SK-N-SH (cell line): ENCODE data around the gene NDUFV2. TPM values are rescaled to one million over a fixed set of nuclear protein-coding genes. Genes with fewer than 3 reads are reported as not detected.

Source experiments
- CTCF ChIA-PET: fragments of 300-600, 350-600 bp; formaldehyde crosslinking; extraction: SDS; loops from one replicate; lab custom pipeline; 2021; lab: Yijun Ruan, JAX
- POLR2A ChIA-PET: fragments of 350-600 bp; sonication (Branson Sonifier 250); formaldehyde crosslinking; extraction: SDS; loops from one replicate; lab custom pipeline; 2020; ENCODE audit warnings: antibody characterized with exemption, inconsistent platforms; lab: Yijun Ruan, JAX
- DNase-seq: peaks from one replicate; pipeline ENCODE4 v3.0.0; 2012
- H2AFZ ChIP-seq: fragments of 200-600 bp; sonication (generic); 2 replicates; pipeline ENCODE4 v1.8.1; 2016; ENCODE audit warnings: antibody characterized with exemption, mild to moderate bottlenecking, low read depth
- H3F3A ChIP-seq: fragments of 200-600 bp; sonication (generic); replicated peaks from 2 replicates; pipeline ENCODE3; 2016; ENCODE audit warnings: antibody characterized with exemption, mild to moderate bottlenecking; ENCODE audit not compliant: insufficient read depth
- H3K27ac ChIP-seq, 2 experiments: fragments of 200-500 bp in 1 of 2; fragments of 200-600 bp in 1 of 2; sonication (Bioruptor generic) in 1 of 2; sonication (generic), shearing (Covaris generic) in 1 of 2; 2 replicates each; pipeline versions ENCODE4 v1.5.1 to v1.6.1; 2014 to 2016; ENCODE audit warnings: low read depth in 2 of 2, inconsistent platforms in 1 of 2, low read length in 1 of 2, mild to moderate bottlenecking in 1 of 2, mixed read lengths in 1 of 2
- H3K27me3 ChIP-seq: fragments of 200-600 bp; sonication (generic), shearing (Covaris generic); 2 replicates; pipeline ENCODE4 v1.6.1; 2016; ENCODE audit warnings: mixed run types; ENCODE audit not compliant: insufficient read depth
- H3K36me3 ChIP-seq, 2 experiments: fragments of 200-500 bp in 1 of 2; fragments of 200-600 bp in 1 of 2; sonication (Bioruptor generic) in 1 of 2; sonication (generic) in 1 of 2; replicated peaks in 1 of 2; 2 replicates each; pipeline versions ENCODE3 to v1.5.1; 2014 to 2016; ENCODE audit warnings: low read length in 1 of 2, mild to moderate bottlenecking in 1 of 2; ENCODE audit not compliant: insufficient read depth in 2 of 2, control insufficient read depth in 1 of 2
- H3K4me1 ChIP-seq, 2 experiments: fragments of 200-500 bp in 1 of 2; fragments of 200-600 bp in 1 of 2; sonication (Bioruptor generic) in 1 of 2; sonication (generic), shearing (Covaris generic) in 1 of 2; 2 replicates each; pipeline versions ENCODE4 v1.5.1 to v1.6.1; 2014 to 2016; ENCODE audit warnings: low read depth in 1 of 2, low read length in 1 of 2, mixed run types in 1 of 2; ENCODE audit not compliant: insufficient read depth in 2 of 2, control insufficient read depth in 1 of 2
- H3K4me2 ChIP-seq: fragments of 200-600 bp; sonication (generic), shearing (Covaris generic); 2 replicates; pipeline ENCODE4 v1.6.1; 2017; ENCODE audit warnings: mixed run types
- H3K4me3 ChIP-seq, 2 experiments: fragments of 200-500 bp in 1 of 2; fragments of 200-600 bp in 1 of 2; sonication (Bioruptor generic) in 1 of 2; sonication (generic), shearing (Covaris generic) in 1 of 2; 2 replicates each; pipeline versions ENCODE4 v1.5.1 to v1.8.1; 2014 to 2016; ENCODE audit warnings: low read depth in 2 of 2, inconsistent platforms in 1 of 2, low read length in 1 of 2, mild to moderate bottlenecking in 1 of 2, mixed read lengths in 1 of 2, moderate library complexity in 1 of 2
- H3K79me2 ChIP-seq: fragments of 200-600 bp; sonication (generic); 2 replicates; pipeline ENCODE4 v1.8.1; 2017; ENCODE audit warnings: mild to moderate bottlenecking; ENCODE audit not compliant: insufficient read depth
- H3K9ac ChIP-seq: fragments of 200-600 bp; sonication (generic); 2 replicates; pipeline ENCODE4 v1.6.1; 2017; ENCODE audit warnings: mixed run types
- H3K9me2 ChIP-seq: fragments of 200-600 bp; sonication (generic); 2 replicates; pipeline ENCODE4 v1.6.1; 2017; ENCODE audit warnings: mixed run types
- H3K9me3 ChIP-seq: fragments of 200-600 bp; sonication (generic); 2 replicates; pipeline ENCODE4 v1.6.1; 2017; ENCODE audit warnings: mixed run types, mild to moderate bottlenecking, moderate library complexity
- H4K20me1 ChIP-seq: fragments of 200-600 bp; sonication (generic); 2 replicates; pipeline ENCODE4 v1.6.1; 2017; ENCODE audit warnings: mild to moderate bottlenecking, mixed run types; ENCODE audit not compliant: insufficient read depth
- CHD2 ChIP-seq: fragments of 150-350 bp; IDR thresholded peaks from 2 replicates; pipeline ENCODE4 v1.6.1; 2018; ENCODE audit warnings: low read length; ENCODE audit not compliant: partially characterized antibody
- ELF1 ChIP-seq: IDR thresholded peaks from 2 replicates; pipeline ENCODE4 v1.4.0; 2012
- EZH2phosphoT487 ChIP-seq: fragments of 200-600 bp; sonication (generic); IDR thresholded peaks from 2 replicates; pipeline ENCODE4 v1.6.1; 2017; ENCODE audit warnings: low read depth, mixed run types, mild to moderate bottlenecking, antibody characterized with exemption, moderate library complexity, borderline replicate concordance
- IRF3 ChIP-seq: fragments of 150-350 bp; IDR thresholded peaks from 2 replicates; pipeline ENCODE4 v1.6.1; 2016; ENCODE audit warnings: mild to moderate bottlenecking, low read depth, low read length
- JUND ChIP-seq: IDR thresholded peaks from 2 replicates; pipeline ENCODE4 v1.4.0; 2012
- MAX ChIP-seq: IDR thresholded peaks from 2 replicates; pipeline ENCODE4 v1.4.0; 2012; ENCODE audit warnings: low read depth
- MEF2A ChIP-seq: IDR thresholded peaks from 2 replicates; pipeline ENCODE4 v1.4.0; 2012; ENCODE audit warnings: low read depth, borderline replicate concordance
- MXI1 ChIP-seq: IDR thresholded peaks from 2 replicates; pipeline ENCODE4 v1.6.1; 2012; ENCODE audit warnings: mild to moderate bottlenecking, low read depth, low read length, improper control_type of control experiment
- NFIC ChIP-seq: IDR thresholded peaks from 2 replicates; pipeline ENCODE4 v1.4.0; 2012; ENCODE audit warnings: borderline replicate concordance
- NRF1 ChIP-seq: IDR thresholded peaks from 2 replicates; pipeline ENCODE4 v1.6.1; 2012; ENCODE audit warnings: low read depth, mild to moderate bottlenecking, low read length
- RXRA ChIP-seq: IDR thresholded peaks from 2 replicates; pipeline ENCODE4 v1.4.0; 2012; ENCODE audit warnings: low read depth, mild to moderate bottlenecking, borderline replicate concordance
- SIN3A ChIP-seq: IDR thresholded peaks from 2 replicates; pipeline ENCODE4 v1.6.1; 2012; ENCODE audit warnings: low read depth, mild to moderate bottlenecking, low read length, moderate library complexity, borderline replicate concordance
- TAF1 ChIP-seq: IDR thresholded peaks from 2 replicates; pipeline ENCODE4 v1.6.1; 2012; ENCODE audit warnings: low read depth, mild to moderate bottlenecking, low read length, moderate library complexity, borderline replicate concordance
- TEAD4 ChIP-seq: IDR thresholded peaks from 2 replicates; pipeline ENCODE4 v1.4.0; 2012; ENCODE audit warnings: mild to moderate bottlenecking, borderline replicate concordance; ENCODE audit not compliant: insufficient read depth
- YY1 ChIP-seq: IDR thresholded peaks from 2 replicates; pipeline ENCODE4 v1.4.0; 2012; ENCODE audit warnings: low read depth, mild to moderate bottlenecking
- ZBTB33 ChIP-seq: IDR thresholded peaks from 2 replicates; pipeline ENCODE4 v1.4.0; 2012; ENCODE audit warnings: low read depth, borderline replicate concordance
- WGBS: methylation state at CpG from one replicate; pipeline ENCODE4 v1.1.6; 2017; ENCODE audit warnings: low lambda C conversion rate; 5-methylcytosine and 5-hydroxymethylcytosine counted together
- polyA plus RNA-seq, 3 experiments: library from polyadenylated mRNA; depleted of rRNA; stranded (reverse); fragments of >200 nt; gene quantifications; 2 replicates each; pipeline ENCODE4 v1.2.3, GENCODE V29; 2012
- TF ChIP-seq, protein P1 (sequence below): IDR thresholded peaks from 2 replicates; pipeline ENCODE4; 2012

NDUFV2 gene
- polyA plus RNA-seq (2012; rRNA removed): 99.1 and 101 TPM in 2 replicates
- 121 and 162 TPM in 2 replicates for polyA plus RNA-seq (2012; cell fraction: cytosol; rRNA removed)
- 27.9 and 46.5 TPM in 2 replicates for polyA plus RNA-seq (2012; cell fraction: nucleus; rRNA removed)

- peaks cover 8 to 16% of the 10 kb centered on the region in 2 experiments for H3K36me3 ChIP-seq
- TF ChIP-seq CHD2 (peak; percentile 95), TEAD4 (0 out of 2 replicates have a peak, but pooled peaks have one; percentile 15), NFIC (no peak; the same call in 1 of the 2 replicates), YY1 (peak; percentile 90), EZH2phosphoT487 (no peak), ZBTB33 (peak; percentile 63; the same call in 1 of the 2 replicates), SIN3A (no peak; the same call in 1 of the 2 replicates), MXI1 (peak; percentile 78; the same call in 1 of the 2 replicates), MEF2A (no peak), JUND (no peak), MAX (peak; percentile 85), NRF1 (peak; percentile 29; the same call in 1 of the 2 replicates), IRF3 (no peak), RXRA (no peak), ELF1 (no peak), TAF1 (peak; percentile 76)
- TF ChIP-seq, protein P1, sequence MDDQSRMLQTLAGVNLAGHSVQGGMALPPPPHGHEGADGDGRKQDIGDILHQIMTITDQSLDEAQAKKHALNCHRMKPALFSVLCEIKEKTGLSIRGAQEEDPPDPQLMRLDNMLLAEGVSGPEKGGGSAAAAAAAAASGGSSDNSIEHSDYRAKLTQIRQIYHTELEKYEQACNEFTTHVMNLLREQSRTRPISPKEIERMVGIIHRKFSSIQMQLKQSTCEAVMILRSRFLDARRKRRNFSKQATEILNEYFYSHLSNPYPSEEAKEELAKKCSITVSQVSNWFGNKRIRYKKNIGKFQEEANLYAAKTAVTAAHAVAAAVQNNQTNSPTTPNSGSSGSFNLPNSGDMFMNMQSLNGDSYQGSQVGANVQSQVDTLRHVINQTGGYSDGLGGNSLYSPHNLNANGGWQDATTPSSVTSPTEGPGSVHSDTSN: no peak
- peak; percentile 99 for DNase-seq
- H3K27me3 ChIP-seq: no peaks in the 10 kb centered on the region
- peak within 1 kb of the TSS; percentile 91 for H3K9ac ChIP-seq
- peaks cover 52% of the 10 kb centered on the region for H3K79me2 ChIP-seq
- WGBS: 2% methylated on average over 13 of the region's 64 CpGs
- H3F3A ChIP-seq: peaks cover 13% of the 10 kb centered on the region
- no peaks in the 10 kb centered on the region for H3K9me3 ChIP-seq
- H3K27ac ChIP-seq: peak within 1 kb of the TSS; percentile 88 to 93
- peak within 1 kb of the TSS; percentile 88 for H2AFZ ChIP-seq
- peak within 1 kb of the TSS; percentile 87 for H3K4me2 ChIP-seq
- CTCF ChIA-PET: interaction anchor here (0.6 to 2.4 kb wide), 7 partner anchors 15 to 553 kb away, joined by 3 to 13 read pairs (median 4); no protein-coding TSS in a partner anchor
- H4K20me1 ChIP-seq: peaks cover 43% of the 10 kb centered on the region
- peak within 1 kb of the TSS; percentile 70 to 84 for H3K4me3 ChIP-seq
- H3K9me2 ChIP-seq: no peaks in the 10 kb centered on the region
- peaks cover 11 to 24% of the 10 kb centered on the region in 2 experiments; a peak in 2 of 4 replicates for H3K4me1 ChIP-seq
- POLR2A ChIA-PET: interaction anchor here (1.3 to 2.9 kb wide), 2 partner anchors 13 to 34 kb away, joined by 3 to 21 read pairs; partner anchors contain the start of gene ANKRD12
Observed at GRCh38 chr18:9102508-9103375, at the start of gene NDUFV2. Gene NDUFV2 (plus strand): TSS chr18:9102699. CDS start chr18:9102744, 45 bp downstream.
